SK-N-MC (cell line): ENCODE measurements around the gene PRDM16.

ENCODE experiments used
- DNase-seq: peaks from one replicate; pipeline ENCODE4 v3.0.0-alpha.2; 2011; ENCODE audit warnings: low read depth, low spot score
- H3K27ac ChIP-seq: fragments of 200-600 bp; sonication (generic); 2 replicates; pipeline ENCODE4 v1.5.1; 2016; ENCODE audit warnings: mixed run types
- H3K36me3 ChIP-seq: fragments of 200-600 bp; sonication (generic); 2 replicates; pipeline ENCODE4 v1.6.1; 2017; ENCODE audit warnings: antibody characterized with exemption, low read length, mixed read lengths; ENCODE audit not compliant: insufficient read depth
- H3K4me3 ChIP-seq: fragments of 200-600 bp; sonication (generic); 2 replicates; pipeline ENCODE4 v1.5.1; 2016
- H3K9ac ChIP-seq: fragments of 200-600 bp; sonication (generic); 2 replicates; pipeline ENCODE4 v1.8.0; 2017; ENCODE audit warnings: mixed run types, mixed read lengths; ENCODE audit not compliant: insufficient read length
- H3K9me3 ChIP-seq: fragments of 200-600 bp; sonication (generic); 2 replicates; pipeline ENCODE4 v1.6.1; 2017; ENCODE audit warnings: low read depth, mild to moderate bottlenecking, antibody characterized with exemption, low read length, moderate library complexity, mixed read lengths
- EZH2 ChIP-seq: fragments of 200-600 bp; sonication (generic); IDR thresholded peaks from one replicate; pipeline ENCODE4 v1.6.1; 2017; ENCODE audit warnings: antibody characterized with exemption
- FOXP2 ChIP-seq: optimal IDR thresholded peaks from 2 replicates; pipeline ENCODE3; 2011; ENCODE audit warnings: mild to moderate bottlenecking, moderate library complexity; ENCODE audit not compliant: insufficient read depth; ENCODE audit errors: extremely low read length, control extremely low read depth
- POLR2AphosphoS5 ChIP-seq: IDR thresholded peaks from 2 replicates; pipeline ENCODE4 v1.6.1; 2012; ENCODE audit warnings: mild to moderate bottlenecking, low read depth, low read length, borderline replicate concordance

Gene PRDM16

GRCh38 chr1:3349161-3349967, 280.4 kb downstream of the PRDM16 start:
- TF ChIP-seq FOXP2 (no peak), EZH2 (no peak), POLR2AphosphoS5 (no peak)
- DNase-seq, result no peak
- no peak overlapping the region for H3K4me3 ChIP-seq
- no peak overlapping the region for H3K9ac ChIP-seq
- no peaks in the 10 kb centered on the region for H3K9me3 ChIP-seq
- no peaks in the 10 kb centered on the region for H3K36me3 ChIP-seq
- no peak overlapping the region for H3K27ac ChIP-seq

GRCh38 chr1:3349968-3350299, 280.9 kb downstream of the PRDM16 start:
- H3K4me3 ChIP-seq, result no peak overlapping the region
- no peak for TF ChIP-seq EZH2
- no peak for TF ChIP-seq FOXP2
- TF ChIP-seq POLR2AphosphoS5, result no peak
- H3K9me3 ChIP-seq, result no peaks in the 10 kb centered on the region
- H3K9ac ChIP-seq, result no peak overlapping the region
- no peaks in the 10 kb centered on the region for H3K36me3 ChIP-seq
- no peak overlapping the region for H3K27ac ChIP-seq
- no peak for DNase-seq

GRCh38 chr1:3350506-3351261, 281.7 kb downstream of the PRDM16 start:
- no peaks in the 10 kb centered on the region for H3K36me3 ChIP-seq
- DNase-seq, result no peak
- H3K4me3 ChIP-seq, result no peak overlapping the region
- no peak for TF ChIP-seq EZH2
- no peak for TF ChIP-seq FOXP2
- no peak for TF ChIP-seq POLR2AphosphoS5
- no peaks in the 10 kb centered on the region for H3K9me3 ChIP-seq
- no peak overlapping the region for H3K9ac ChIP-seq
- H3K27ac ChIP-seq, result no peak overlapping the region

- no peak overlapping the region for H3K9ac ChIP-seq
- H3K27ac ChIP-seq, result no peak overlapping the region
- H3K4me3 ChIP-seq, result no peak overlapping the region
- no peaks in the 10 kb centered on the region for H3K36me3 ChIP-seq
- no peak for DNase-seq
- no peaks in the 10 kb centered on the region for H3K9me3 ChIP-seq
- no peak for TF ChIP-seq FOXP2
- TF ChIP-seq EZH2, result no peak
- no peak for TF ChIP-seq POLR2AphosphoS5
These were observed 282.7 kb downstream of the PRDM16 start for GRCh38 chr1:3351449-3352298.

GRCh38 chr1:3352299-3352951, 283.4 kb downstream of the PRDM16 start:
- TF ChIP-seq POLR2AphosphoS5, result no peak
- no peak for TF ChIP-seq FOXP2
- TF ChIP-seq EZH2, result no peak
- Histone ChIP-seq H3K27ac (no peak overlapping the region), H3K36me3 (no peaks in the 10 kb centered on the region), H3K9me3 (no peaks in the 10 kb centered on the region), H3K9ac (no peak overlapping the region), H3K4me3 (no peak overlapping the region)
- DNase-seq, result no peak

GRCh38 chr1:3352952-3353331, 283.9 kb downstream of the PRDM16 start:
- Histone ChIP-seq H3K9me3 (no peaks in the 10 kb centered on the region), H3K36me3 (no peaks in the 10 kb centered on the region), H3K9ac (no peak overlapping the region), H3K27ac (no peak overlapping the region), H3K4me3 (no peak overlapping the region)
- no peak for DNase-seq
- TF ChIP-seq EZH2 (no peak), POLR2AphosphoS5 (no peak), FOXP2 (no peak)

- Histone ChIP-seq H3K9ac (no peak overlapping the region), H3K36me3 (no peaks in the 10 kb centered on the region), H3K4me3 (no peak overlapping the region), H3K9me3 (no peaks in the 10 kb centered on the region), H3K27ac (no peak overlapping the region)
- no peak for DNase-seq
- TF ChIP-seq FOXP2 (no peak), EZH2 (no peak), POLR2AphosphoS5 (no peak)
These were observed 284.9 kb downstream of the PRDM16 start for GRCh38 chr1:3353876-3354275.

- Histone ChIP-seq H3K4me3 (no peak overlapping the region), H3K27ac (no peak overlapping the region), H3K9ac (no peak overlapping the region), H3K9me3 (no peaks in the 10 kb centered on the region), H3K36me3 (no peaks in the 10 kb centered on the region)
- TF ChIP-seq EZH2 (no peak), POLR2AphosphoS5 (no peak), FOXP2 (no peak)
- no peak for DNase-seq
These were observed 286.1 kb downstream of the PRDM16 start for GRCh38 chr1:3355089-3355488.
